OCI-LY7 (cell line): ENCODE data around the gene SLC16A11. TPM values are rescaled to one million over a fixed set of nuclear protein-coding genes. Genes with fewer than 3 reads are reported as not detected.

Source experiments
- BruUV-seq: library from RNA; stranded (reverse); fragments of 400-500 nt; replicated peaks from 2 replicates; lab custom pipeline; 2021; lab: Mats Ljungman, UMichigan
- CTCF ChIA-PET: fragments of 300-600 bp; sonication (Branson Sonifier 250); formaldehyde crosslinking; loops from one replicate; lab custom pipeline; 2022; ENCODE audit warnings: antibody characterized with exemption; ENCODE audit not compliant: unreplicated experiment; lab: Charles Lee
- POLR2A ChIA-PET: fragments of 300-600 bp; sonication (Branson Sonifier 250); formaldehyde crosslinking; loops from one replicate; lab custom pipeline; 2022; ENCODE audit warnings: antibody characterized with exemption; lab: Charles Lee
- DNase-seq: peaks from one replicate; pipeline ENCODE4 v3.0.0-alpha.2; 2015; ENCODE audit warnings: low spot score
- H2AFZ ChIP-seq: fragments of 200-600 bp; sonication (generic), shearing (Covaris generic); 2 replicates; pipeline ENCODE4 v1.6.1; 2014; ENCODE audit warnings: mild to moderate bottlenecking, antibody characterized with exemption, low read length, moderate library complexity
- H3K27ac ChIP-seq: fragments of 200-600 bp; sonication (generic); 2 replicates; pipeline ENCODE4 v1.5.1; 2014; ENCODE audit warnings: mixed run types, low read depth, mild to moderate bottlenecking, moderate library complexity, low read length, inconsistent platforms; ENCODE audit not compliant: poor library complexity, severe bottlenecking
- H3K36me3 ChIP-seq: fragments of 200-600 bp; sonication (generic); 2 replicates; pipeline ENCODE4 v1.6.1; 2014; ENCODE audit warnings: mild to moderate bottlenecking, antibody characterized with exemption, low read length, moderate library complexity, mixed read lengths; ENCODE audit not compliant: insufficient read depth
- H3K4me1 ChIP-seq: fragments of 200-600 bp; sonication (generic); 2 replicates; pipeline ENCODE4 v1.5.1; 2014; ENCODE audit warnings: mild to moderate bottlenecking, low read length; ENCODE audit not compliant: insufficient read depth, poor library complexity, severe bottlenecking
- H3K4me2 ChIP-seq: fragments of 200-600 bp; sonication (generic); 2 replicates; pipeline ENCODE4 v1.6.1; 2014; ENCODE audit warnings: mild to moderate bottlenecking, low read length
- H3K4me3 ChIP-seq: fragments of 200-600 bp; sonication (generic); 2 replicates; pipeline ENCODE4 v1.5.1; 2014; ENCODE audit warnings: mild to moderate bottlenecking, low read depth, low read length; ENCODE audit not compliant: poor library complexity, severe bottlenecking
- H3K79me2 ChIP-seq: fragments of 200-600 bp; sonication (generic); 2 replicates; pipeline ENCODE4 v1.6.1; 2016; ENCODE audit warnings: low read depth, mild to moderate bottlenecking, low read length, moderate library complexity, mixed read lengths; ENCODE audit not compliant: insufficient read depth
- H3K9me2 ChIP-seq: fragments of 200-600 bp; sonication (generic); 2 replicates; pipeline ENCODE4 v1.6.1; 2016; ENCODE audit warnings: mild to moderate bottlenecking, low read length, mixed read lengths; ENCODE audit not compliant: insufficient read depth
- H3K9me3 ChIP-seq: fragments of 200-600 bp; sonication (generic); 2 replicates; pipeline ENCODE4 v1.6.1; 2014; ENCODE audit warnings: mild to moderate bottlenecking, mixed run types, low read length, mixed read lengths
- H4K20me1 ChIP-seq: fragments of 200-600 bp; sonication (generic); 2 replicates; pipeline ENCODE4 v1.6.1; 2014; ENCODE audit warnings: mild to moderate bottlenecking, antibody characterized with exemption, low read length, moderate library complexity, mixed read lengths; ENCODE audit not compliant: insufficient read depth
- CTCF ChIP-seq: fragments of 200-600 bp; sonication (generic); conservative IDR thresholded peaks from 2 replicates; pipeline ENCODE4 v1.5.1; 2014; ENCODE audit warnings: mild to moderate bottlenecking, antibody characterized with exemption, low read length, moderate library complexity, mixed read lengths
- EZH2phosphoT487 ChIP-seq: fragments of 200-600 bp; sonication (generic); IDR thresholded peaks from 2 replicates; pipeline ENCODE4 v1.6.1; 2018; ENCODE audit warnings: low read depth, borderline replicate concordance, mild to moderate bottlenecking, mixed run types, antibody characterized with exemption, low read length, moderate library complexity, mixed read lengths
- intact Hi-C: fragments of 100-400 bp; cut with micrococcal nuclease; formaldehyde crosslinking; loops from one replicate; pipeline ENCODE4 v1.10.0; 2022; ENCODE audit not compliant: unreplicated experiment
- total RNA-seq, 2 experiments: library from RNA; depleted of rRNA in 1 of 2; stranded (reverse); fragments of >200 nt in 1 of 2; shearing (Covaris generic) in 1 of 2; gene quantifications; 2 replicates each; pipeline ENCODE4 v1.2.3, GENCODE V29; 2014 to 2022

The SLC16A11 gene
- total RNA-seq, 2 experiments from 2014 or later, result not detected

GRCh38 chr17:7078711-7079110, 34.8 kb upstream of the SLC16A11 start:
- CTCF ChIA-PET, result no interaction called here
- Histone ChIP-seq H3K36me3 (no peaks in the 10 kb centered on the region), H3K9me2 (no peaks in the 10 kb centered on the region), H3K27ac (no peak overlapping the region), H3K4me3 (no peak overlapping the region), H2AFZ (no peak overlapping the region), H3K9me3 (no peaks in the 10 kb centered on the region), H3K79me2 (no peaks in the 10 kb centered on the region), H4K20me1 (no peaks in the 10 kb centered on the region), H3K4me1 (no peaks in the 10 kb centered on the region), H3K4me2 (no peak overlapping the region)
- POLR2A ChIA-PET, result interaction anchor here (0.6 kb wide), 1 partner anchor 90 kb away, joined by 5 read pairs; no protein-coding TSS in a partner anchor
- no peak for DNase-seq
- TF ChIP-seq CTCF (no peak), EZH2phosphoT487 (no peak)
- BruUV-seq, result no TSS peak
- intact Hi-C loops, result no loop called here

GRCh38 chr17:7077911-7078546, 34.1 kb upstream of the SLC16A11 start:
- H3K4me2 ChIP-seq, result no peak overlapping the region
- ChIA-PET CTCF (no interaction called here), POLR2A (no interaction called here)
- no peak for DNase-seq
- H3K36me3 ChIP-seq, result no peaks in the 10 kb centered on the region
- H3K79me2 ChIP-seq, result no peaks in the 10 kb centered on the region
- no peaks in the 10 kb centered on the region for H4K20me1 ChIP-seq
- no peak overlapping the region for H3K27ac ChIP-seq
- BruUV-seq, result no TSS peak
- H3K9me3 ChIP-seq, result no peaks in the 10 kb centered on the region
- no peaks in the 10 kb centered on the region for H3K4me1 ChIP-seq
- no peak for TF ChIP-seq EZH2phosphoT487
- TF ChIP-seq CTCF, result no peak
- H3K4me3 ChIP-seq, result no peak overlapping the region
- no peak overlapping the region for H2AFZ ChIP-seq
- no peaks in the 10 kb centered on the region for H3K9me2 ChIP-seq
- intact Hi-C loops, result no loop called here

- no peak for DNase-seq
- Histone ChIP-seq H3K4me1 (no peaks in the 10 kb centered on the region), H3K27ac (no peak overlapping the region), H2AFZ (no peak overlapping the region), H3K36me3 (no peaks in the 10 kb centered on the region), H3K4me2 (no peak overlapping the region), H4K20me1 (no peaks in the 10 kb centered on the region), H3K9me2 (no peaks in the 10 kb centered on the region), H3K4me3 (no peak overlapping the region), H3K79me2 (no peaks in the 10 kb centered on the region), H3K9me3 (no peaks in the 10 kb centered on the region)
- BruUV-seq, result no TSS peak
- ChIA-PET POLR2A (no interaction called here), CTCF (no interaction called here)
- no peak for TF ChIP-seq EZH2phosphoT487
- no peak for TF ChIP-seq CTCF
- intact Hi-C loops, result no loop called here
These were observed 31.0 kb upstream of the SLC16A11 start for GRCh38 chr17:7074931-7075330.
